Measurements from ENCODE around the gene CCL11.

The CCL11 gene

GRCh38 chr17:34285286-34285792 is at the start of gene CCL11:
Gene CCL11, plus strand, starts transcription at chr17:34285742. Its CDS starts 67 bp downstream, at chr17:34285809.
- Histone ChIP-seq H3K4me1 (ENCODE audit: insufficient read depth, low read length) (no peaks in the 10 kb centered on the region), H3K36me3 (ENCODE audit: insufficient read depth, low read length) (no peaks in the 10 kb centered on the region), H3K9me3 (ENCODE audit: control insufficient read depth, insufficient read depth, low read length) (no peaks in the 10 kb centered on the region), H3K9ac (ENCODE audit: low read depth, low read length) (no peak within 1 kb of the TSS)

GRCh38 chr17:34236281-34236892 is 49.2 kb upstream of the CCL11 start:
- Histone ChIP-seq H3K9ac (ENCODE audit: low read depth, low read length) (no peak overlapping the region), H3K36me3 (ENCODE audit: insufficient read depth, low read length) (no peaks in the 10 kb centered on the region)

GRCh38 chr17:34237458-34237857 is 48.1 kb upstream of the CCL11 start:
- H3K4me1 ChIP-seq (ENCODE audit: insufficient read depth, low read length): peaks cover 1% of the 10 kb centered on the region; the same call in 1 of the 2 replicates
- H3K9ac ChIP-seq (ENCODE audit: low read depth, low read length): no peak overlapping the region
- no peaks in the 10 kb centered on the region for H3K36me3 ChIP-seq (ENCODE audit: insufficient read depth, low read length)
- no peaks in the 10 kb centered on the region for H3K9me3 ChIP-seq (ENCODE audit: control insufficient read depth, insufficient read depth, low read length)

More at GRCh38 chr17:34236281-34236892, 49.2 kb upstream of the CCL11 start:
- H3K4me1 ChIP-seq (ENCODE audit: insufficient read depth, low read length): no peaks in the 10 kb centered on the region; the same call in 1 of the 2 replicates
- no peaks in the 10 kb centered on the region for H3K9me3 ChIP-seq (ENCODE audit: control insufficient read depth, insufficient read depth, low read length)

GRCh38 chr17:34241062-34241461 is 44.5 kb upstream of the CCL11 start:
- Histone ChIP-seq H3K4me1 (ENCODE audit: insufficient read depth, low read length) (peaks cover 7% of the 10 kb centered on the region), H3K9me3 (ENCODE audit: control insufficient read depth, insufficient read depth, low read length) (no peaks in the 10 kb centered on the region), H3K9ac (ENCODE audit: low read depth, low read length) (no peak overlapping the region), H3K36me3 (ENCODE audit: insufficient read depth, low read length) (no peaks in the 10 kb centered on the region)

GRCh38 chr17:34242587-34243363 is 42.8 kb upstream of the CCL11 start:
- Histone ChIP-seq H3K4me1 (ENCODE audit: insufficient read depth, low read length) (peaks cover 7% of the 10 kb centered on the region), H3K36me3 (ENCODE audit: insufficient read depth, low read length) (no peaks in the 10 kb centered on the region), H3K9ac (ENCODE audit: low read depth, low read length) (no peak overlapping the region), H3K9me3 (ENCODE audit: control insufficient read depth, insufficient read depth, low read length) (no peaks in the 10 kb centered on the region)

GRCh38 chr17:34243364-34244320 is 41.9 kb upstream of the CCL11 start:
- H3K4me1 ChIP-seq (ENCODE audit: insufficient read depth, low read length): peaks cover 7% of the 10 kb centered on the region
- no peaks in the 10 kb centered on the region for H3K9me3 ChIP-seq (ENCODE audit: control insufficient read depth, insufficient read depth, low read length)
- no peak overlapping the region for H3K9ac ChIP-seq (ENCODE audit: low read depth, low read length)
- H3K36me3 ChIP-seq (ENCODE audit: insufficient read depth, low read length): no peaks in the 10 kb centered on the region

GRCh38 chr17:34245351-34245905 is 40.1 kb upstream of the CCL11 start:
- Histone ChIP-seq H3K9ac (ENCODE audit: low read depth, low read length) (no peak overlapping the region), H3K36me3 (ENCODE audit: insufficient read depth, low read length) (no peaks in the 10 kb centered on the region), H3K9me3 (ENCODE audit: control insufficient read depth, insufficient read depth, low read length) (no peaks in the 10 kb centered on the region), H3K4me1 (ENCODE audit: insufficient read depth, low read length) (peaks cover 7% of the 10 kb centered on the region)

- H3K9ac ChIP-seq (ENCODE audit: low read depth, low read length): no peak overlapping the region
- H3K9me3 ChIP-seq (ENCODE audit: control insufficient read depth, insufficient read depth, low read length): no peaks in the 10 kb centered on the region
- peaks cover 7% of the 10 kb centered on the region for H3K4me1 ChIP-seq (ENCODE audit: insufficient read depth, low read length)
- no peaks in the 10 kb centered on the region for H3K36me3 ChIP-seq (ENCODE audit: insufficient read depth, low read length)
These were observed 39.1 kb upstream of the CCL11 start for GRCh38 chr17:34246446-34246845.

GRCh38 chr17:34246881-34247280 is 38.7 kb upstream of the CCL11 start:
- H3K4me1 ChIP-seq (ENCODE audit: insufficient read depth, low read length): peaks cover 7% of the 10 kb centered on the region

GRCh38 chr17:34248511-34249024 is 37.0 kb upstream of the CCL11 start:
- Histone ChIP-seq H3K4me1 (ENCODE audit: insufficient read depth, low read length) (peaks cover 7% of the 10 kb centered on the region), H3K9ac (ENCODE audit: low read depth, low read length) (no peak overlapping the region)

More at GRCh38 chr17:34246881-34247280, 38.7 kb upstream of the CCL11 start:
- H3K36me3 ChIP-seq (ENCODE audit: insufficient read depth, low read length): no peaks in the 10 kb centered on the region
- H3K9me3 ChIP-seq (ENCODE audit: control insufficient read depth, insufficient read depth, low read length): no peaks in the 10 kb centered on the region
- H3K9ac ChIP-seq (ENCODE audit: low read depth, low read length): no peak overlapping the region

GRCh38 chr17:34249061-34249460 is 36.5 kb upstream of the CCL11 start:
- Histone ChIP-seq H3K4me1 (ENCODE audit: insufficient read depth, low read length) (peaks cover 12% of the 10 kb centered on the region), H3K9me3 (ENCODE audit: control insufficient read depth, insufficient read depth, low read length) (no peaks in the 10 kb centered on the region), H3K9ac (ENCODE audit: low read depth, low read length) (no peak overlapping the region), H3K36me3 (ENCODE audit: insufficient read depth, low read length) (no peaks in the 10 kb centered on the region)

More at GRCh38 chr17:34248511-34249024, 37.0 kb upstream of the CCL11 start:
- Histone ChIP-seq H3K9me3 (ENCODE audit: control insufficient read depth, insufficient read depth, low read length) (no peaks in the 10 kb centered on the region), H3K36me3 (ENCODE audit: insufficient read depth, low read length) (no peaks in the 10 kb centered on the region)

- H3K4me1 ChIP-seq (ENCODE audit: insufficient read depth, low read length): peaks cover 16% of the 10 kb centered on the region
- H3K36me3 ChIP-seq (ENCODE audit: insufficient read depth, low read length): no peaks in the 10 kb centered on the region
- H3K9me3 ChIP-seq (ENCODE audit: control insufficient read depth, insufficient read depth, low read length): no peaks in the 10 kb centered on the region
- no peak overlapping the region for H3K9ac ChIP-seq (ENCODE audit: low read depth, low read length)
These were observed 36.1 kb upstream of the CCL11 start for GRCh38 chr17:34249478-34249877.

- H3K9me3 ChIP-seq (ENCODE audit: control insufficient read depth, insufficient read depth, low read length): no peaks in the 10 kb centered on the region
- no peaks in the 10 kb centered on the region for H3K36me3 ChIP-seq (ENCODE audit: insufficient read depth, low read length)
- peaks cover 18% of the 10 kb centered on the region for H3K4me1 ChIP-seq (ENCODE audit: insufficient read depth, low read length)
- no peak overlapping the region for H3K9ac ChIP-seq (ENCODE audit: low read depth, low read length)
These were observed 34.4 kb upstream of the CCL11 start for GRCh38 chr17:34251186-34251585.

- peaks cover 18% of the 10 kb centered on the region for H3K4me1 ChIP-seq (ENCODE audit: insufficient read depth, low read length)
These were observed 33.5 kb upstream of the CCL11 start for GRCh38 chr17:34252095-34252443.

More at GRCh38 chr17:34252095-34252443, 33.5 kb upstream of the CCL11 start:
- Histone ChIP-seq H3K9me3 (ENCODE audit: control insufficient read depth, insufficient read depth, low read length) (no peaks in the 10 kb centered on the region), H3K9ac (ENCODE audit: low read depth, low read length) (no peak overlapping the region), H3K36me3 (ENCODE audit: insufficient read depth, low read length) (no peaks in the 10 kb centered on the region)
